ENCODE measurements around the gene MTHFD1L.

DNA sequence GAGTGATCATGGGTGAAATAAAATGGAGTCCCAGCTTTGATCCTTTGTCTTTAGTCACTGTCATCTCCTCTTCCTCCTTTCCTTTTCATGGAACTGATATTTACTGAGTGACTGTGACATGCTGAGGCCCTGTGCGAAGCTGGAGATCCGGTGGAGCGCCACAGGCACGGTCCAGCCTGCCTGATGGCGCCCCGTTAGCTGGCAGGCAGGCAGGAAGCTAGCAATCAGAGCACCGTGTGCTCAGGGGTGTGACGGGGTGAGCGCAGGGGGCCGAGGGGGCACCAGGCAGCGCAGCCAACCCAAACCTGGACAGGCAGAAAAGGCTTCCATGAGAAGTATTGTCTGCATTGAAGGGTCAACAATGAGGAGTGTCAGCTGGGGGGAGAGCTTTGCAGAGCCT, 274.0 kb downstream of the MTHFD1L start:
- no peak for TF ChIP-seq CTCF (IDR thresholded peaks at IDR 0.05)
- TF ChIP-seq POLR2A (IDR thresholded peaks at IDR 0.05), result no peak
- TF ChIP-seq POLR2AphosphoS5 (IDR thresholded peaks at IDR 0.05), result no peak
